K562 (cell line): ENCODE results near the gene ANGPTL3. TPM values are rescaled to one million over a fixed set of nuclear protein-coding genes. Genes with fewer than 3 reads are reported as not detected.

Experiments used
- ATF3 ChIP-seq, 2 experiments: fragments of 450-650 bp in 1 of 2; sonication (generic) in 1 of 2; formaldehyde crosslinking in 1 of 2; IDR thresholded peaks in 1 of 2; conservative IDR thresholded peaks in 1 of 2; 2 replicates each; pipeline versions ENCODE4 v1.6.1 to v1.8.1; 2016 to 2023; ENCODE audit warnings: mild to moderate bottlenecking in 2 of 2, moderate library complexity in 2 of 2, inconsistent platforms in 1 of 2, missing genetic modification reagents in 1 of 2
- CEBPG ChIP-seq, 3 experiments: fragments of 200-800 bp in 1 of 3; sonication (Bioruptor generic) in 1 of 3; sonication (generic) in 1 of 3; formaldehyde crosslinking in 1 of 3; IDR thresholded peaks in 2 of 3; conservative IDR thresholded peaks in 1 of 3; 2 replicates each; pipeline versions ENCODE4 v1.6.1 to v1.8.0; 2016 to 2022; ENCODE audit warnings: missing compliant biosample characterization in 2 of 3, missing genetic modification characterization in 2 of 3, mild to moderate bottlenecking in 1 of 3, missing genetic modification reagents in 1 of 3
- FOXK2 ChIP-seq, 2 experiments: fragments of 450-650 bp; IDR thresholded peaks in 1 of 2; conservative IDR thresholded peaks in 1 of 2; 2 replicates each; pipeline ENCODE4 v1.6.1; 2016; ENCODE audit warnings: low read depth in 2 of 2, mild to moderate bottlenecking in 1 of 2
- HDAC1 ChIP-seq, 2 experiments: fragments of 450-650 bp; IDR thresholded peaks; 2 replicates each; pipeline ENCODE4 v1.6.1; 2016 to 2017; ENCODE audit warnings: inconsistent platforms in 1 of 2, mild to moderate bottlenecking in 1 of 2, moderate library complexity in 1 of 2
- HMBOX1 ChIP-seq: sonication (generic); IDR thresholded peaks from 2 replicates; pipeline ENCODE4 v1.6.1; 2016
- ILF3 ChIP-seq: fragments of 450-650 bp; IDR thresholded peaks from 2 replicates; pipeline ENCODE4 v1.6.1; 2018; ENCODE audit warnings: antibody characterized with exemption, mild to moderate bottlenecking, moderate library complexity, borderline replicate concordance
- KAT7 ChIP-seq: sonication (generic); formaldehyde crosslinking; IDR thresholded peaks from 2 replicates; pipeline ENCODE4 v1.8.0; 2022; ENCODE audit warnings: missing genetic modification reagents, mild to moderate bottlenecking, borderline replicate concordance
- KLF13 ChIP-seq: fragments of 450-650 bp; IDR thresholded peaks from 2 replicates; pipeline ENCODE4 v1.6.1; 2016; ENCODE audit warnings: missing genetic modification characterization, low read depth, mild to moderate bottlenecking, missing compliant biosample characterization, moderate library complexity, borderline replicate concordance
- L3MBTL2 ChIP-seq: fragments of 450-650 bp; IDR thresholded peaks from 2 replicates; pipeline ENCODE4 v1.6.1; 2016; ENCODE audit warnings: mild to moderate bottlenecking, moderate library complexity
- MAFF ChIP-seq: IDR thresholded peaks from 2 replicates; pipeline ENCODE4 v1.6.1; 2012; ENCODE audit warnings: low read length, improper control_type of control experiment
- MEF2D ChIP-seq: conservative IDR thresholded peaks from 2 replicates; pipeline ENCODE4 v1.6.1; 2016; ENCODE audit warnings: low read depth, missing genetic modification characterization, missing compliant biosample characterization
- MTA3 ChIP-seq: fragments of 450-650 bp; formaldehyde crosslinking; IDR thresholded peaks from 2 replicates; pipeline ENCODE4 v1.6.1; 2017; ENCODE audit warnings: mild to moderate bottlenecking, borderline replicate concordance
- NR2C2 ChIP-seq, 2 experiments: fragments of 200-800 bp in 1 of 2; sonication (Bioruptor generic) in 1 of 2; sonication (generic) in 1 of 2; formaldehyde crosslinking in 1 of 2; IDR thresholded peaks; 2 replicates each; pipeline versions ENCODE4 v1.6.1 to v1.8.0; 2016 to 2022; ENCODE audit warnings: mild to moderate bottlenecking in 1 of 2, missing compliant biosample characterization in 1 of 2, missing genetic modification characterization in 1 of 2, missing genetic modification reagents in 1 of 2
- NR4A1 ChIP-seq, 2 experiments: fragments of 250-450 bp in 1 of 2; fragments of 450-650 bp in 1 of 2; sonication (Bioruptor Pico) in 1 of 2; IDR thresholded peaks; 2 replicates each; pipeline versions ENCODE4 v1.4.0 to v1.6.1; 2016 to 2020; ENCODE audit warnings: mild to moderate bottlenecking in 2 of 2, missing compliant biosample characterization in 1 of 2, missing genetic modification characterization in 1 of 2, moderate library complexity in 1 of 2
- NUFIP1 ChIP-seq: fragments of 450-650 bp; IDR thresholded peaks from 2 replicates; pipeline ENCODE4 v1.6.1; 2018; ENCODE audit not compliant: partially characterized antibody
- POLR2H ChIP-seq: IDR thresholded peaks from 2 replicates; pipeline ENCODE4 v1.6.1; 2016; ENCODE audit warnings: missing genetic modification characterization, low read depth, mild to moderate bottlenecking, control low read depth, missing compliant biosample characterization, moderate library complexity
- SMAD4 ChIP-seq: fragments of 250-450 bp; sonication (Bioruptor Pico); conservative IDR thresholded peaks from 2 replicates; pipeline ENCODE4 v1.8.0; 2021; ENCODE audit warnings: inconsistent platforms, mild to moderate bottlenecking, moderate library complexity
- ZNF133 ChIP-seq: fragments of 250-450 bp; sonication (Bioruptor Pico); IDR thresholded peaks from 2 replicates; pipeline ENCODE4 v1.4.0; 2020; ENCODE audit warnings: mild to moderate bottlenecking
- ZNF780A ChIP-seq: fragments of 250-450 bp; sonication (Bioruptor Pico); IDR thresholded peaks from 2 replicates; pipeline ENCODE4 v1.5.0; 2021; ENCODE audit warnings: mild to moderate bottlenecking
- polyA plus RNA-seq, 8 experiments: library from polyadenylated mRNA; depleted of rRNA in 4 of 8; stranded (reverse) in 5 of 8; unstranded in 3 of 8; fragments of >200 nt; fragmentation: Nextera tagmentation in 2 of 8; fragmentation: Illumina TruSeq in 1 of 8; extraction: Ambion mirVana in 2 of 8; extraction: Trizol in 1 of 8; gene quantifications; 2 replicates each; pipeline versions ENCODE4 v1.2.1 to v1.2.3, GENCODE V29; 2011 to 2014; ENCODE audit warnings: inconsistent platforms in 1 of 8, missing spikeins in 1 of 8
- total RNA-seq, 7 experiments: library from RNA; depleted of rRNA in 6 of 7; stranded (reverse); fragments of >200 nt in 6 of 7; fragmentation: Illumina TruSeq in 2 of 7; extraction: Trizol in 2 of 7; gene quantifications; 2 replicates each; pipeline versions ENCODE4 v1.2.1 to v1.2.3, GENCODE V29; 2011 to 2021; ENCODE audit warnings: low replicate concordance in 1 of 7
- TF ChIP-seq, protein P1 (sequence below): fragments of 250-450 bp; sonication (Bioruptor Pico); IDR thresholded peaks from 2 replicates; pipeline ENCODE4 v1.9.0; 2021; ENCODE audit warnings: mild to moderate bottlenecking
- TF ChIP-seq, protein P2 (sequence below): fragments of 450-650 bp; IDR thresholded peaks from 2 replicates; pipeline ENCODE4 v1.6.1; 2017; ENCODE audit warnings: antibody characterized with exemption, mild to moderate bottlenecking

The ANGPTL3 gene
- total and polyA plus RNA-seq, 9 of the 15 experiments (the other 6 are each of a cell fraction or from before 2014, with no cell fraction given), result not detected

DNA sequence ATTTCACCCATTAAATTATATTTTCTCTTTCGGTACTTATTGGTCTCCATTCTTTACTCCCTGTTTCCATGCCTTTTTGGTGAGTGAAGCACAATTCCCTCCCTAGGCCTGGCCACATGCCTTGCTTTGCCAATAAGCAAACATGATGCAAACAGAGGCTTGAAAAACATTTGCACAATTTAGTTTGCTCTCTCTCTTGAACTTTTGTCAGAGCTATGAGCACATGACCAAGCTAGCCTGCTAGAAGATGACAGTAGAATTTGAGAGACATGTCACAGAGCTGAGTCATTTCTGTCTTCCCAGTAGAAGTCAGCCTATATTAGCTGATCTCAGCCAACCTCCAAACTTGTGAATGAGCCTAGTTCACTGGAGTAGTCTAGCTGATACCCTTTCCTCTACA lies 24.6 kb downstream of the ANGPTL3 start (continued):
- TF ChIP-seq ATF3 (IDR thresholded peaks at IDR 0.05) (peak; percentile 88), ATF3 (CRISPR knock-in tag; conservative IDR thresholded peaks at IDR 0.05) (no peak), NUFIP1 (no peak), ILF3 (no peak), L3MBTL2 (peak; percentile 71), POLR2H (tag) (no peak), MAFF (peak; percentile 65; the same call in 1 of the 2 replicates), KAT7 (CRISPR knock-in tag) (no peak), NR2C2 (CRISPR knock-in tag; IDR thresholded peaks at IDR 0.05) (no peak), NR2C2 (tag; IDR thresholded peaks at IDR 0.05) (peak; percentile 65), ZNF780A (CRISPR knock-in tag) (no peak), NR4A1 (CRISPR knock-in tag; IDR thresholded peaks at IDR 0.05) (no peak), NR4A1 (tag; IDR thresholded peaks at IDR 0.05) (no peak), SMAD4 (CRISPR knock-in tag) (0 out of 2 replicates have a peak, but pooled peaks have one; percentile 15), FOXK2 (conservative IDR thresholded peaks at IDR 0.05 in 1 of 2, IDR thresholded peaks at IDR 0.05 in 1 of 2; ENCODE audit: low read depth in 2 of 2) (no peak), ZNF133 (no peak), HMBOX1 (peak; percentile 47; the same call in 1 of the 2 replicates), MEF2D (no peak), KLF13 (no peak), HDAC1 (IDR thresholded peaks at IDR 0.05) (no peak), MTA3 (no peak), CEBPG (CRISPR knock-in tag; IDR thresholded peaks at IDR 0.05) (peak; percentile 57; the same call in 1 of the 2 replicates), CEBPG (tag; conservative IDR thresholded peaks at IDR 0.05 in 1 of 2, IDR thresholded peaks at IDR 0.05 in 1 of 2) (peak; percentile 82 to 85)
- TF ChIP-seq, protein P1, sequence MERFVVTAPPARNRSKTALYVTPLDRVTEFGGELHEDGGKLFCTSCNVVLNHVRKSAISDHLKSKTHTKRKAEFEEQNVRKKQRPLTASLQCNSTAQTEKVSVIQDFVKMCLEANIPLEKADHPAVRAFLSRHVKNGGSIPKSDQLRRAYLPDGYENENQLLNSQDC (CRISPR knock-in tag), result no peak
- TF ChIP-seq, protein P2, sequence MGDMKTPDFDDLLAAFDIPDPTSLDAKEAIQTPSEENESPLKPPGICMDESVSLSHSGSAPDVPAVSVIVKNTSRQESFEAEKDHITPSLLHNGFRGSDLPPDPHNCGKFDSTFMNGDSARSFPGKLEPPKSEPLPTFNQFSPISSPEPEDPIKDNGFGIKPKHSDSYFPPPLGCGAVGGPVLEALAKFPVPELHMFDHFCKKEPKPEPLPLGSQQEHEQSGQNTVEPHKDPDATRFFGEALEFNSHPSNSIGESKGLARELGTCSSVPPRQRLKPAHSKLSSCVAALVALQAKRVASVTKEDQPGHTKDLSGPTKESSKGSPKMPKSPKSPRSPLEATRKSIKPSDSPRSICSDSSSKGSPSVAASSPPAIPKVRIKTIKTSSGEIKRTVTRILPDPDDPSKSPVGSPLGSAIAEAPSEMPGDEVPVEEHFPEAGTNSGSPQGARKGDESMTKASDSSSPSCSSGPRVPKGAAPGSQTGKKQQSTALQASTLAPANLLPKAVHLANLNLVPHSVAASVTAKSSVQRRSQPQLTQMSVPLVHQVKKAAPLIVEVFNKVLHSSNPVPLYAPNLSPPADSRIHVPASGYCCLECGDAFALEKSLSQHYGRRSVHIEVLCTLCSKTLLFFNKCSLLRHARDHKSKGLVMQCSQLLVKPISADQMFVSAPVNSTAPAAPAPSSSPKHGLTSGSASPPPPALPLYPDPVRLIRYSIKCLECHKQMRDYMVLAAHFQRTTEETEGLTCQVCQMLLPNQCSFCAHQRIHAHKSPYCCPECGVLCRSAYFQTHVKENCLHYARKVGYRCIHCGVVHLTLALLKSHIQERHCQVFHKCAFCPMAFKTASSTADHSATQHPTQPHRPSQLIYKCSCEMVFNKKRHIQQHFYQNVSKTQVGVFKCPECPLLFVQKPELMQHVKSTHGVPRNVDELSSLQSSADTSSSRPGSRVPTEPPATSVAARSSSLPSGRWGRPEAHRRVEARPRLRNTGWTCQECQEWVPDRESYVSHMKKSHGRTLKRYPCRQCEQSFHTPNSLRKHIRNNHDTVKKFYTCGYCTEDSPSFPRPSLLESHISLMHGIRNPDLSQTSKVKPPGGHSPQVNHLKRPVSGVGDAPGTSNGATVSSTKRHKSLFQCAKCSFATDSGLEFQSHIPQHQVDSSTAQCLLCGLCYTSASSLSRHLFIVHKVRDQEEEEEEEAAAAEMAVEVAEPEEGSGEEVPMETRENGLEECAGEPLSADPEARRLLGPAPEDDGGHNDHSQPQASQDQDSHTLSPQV, result peak; percentile 62; the same call in 1 of the 2 replicates
